GM12801 (cell line): ENCODE results near the gene SHC3.

Experiments used
- TF ChIP-seq, protein P1 (sequence below): IDR thresholded peaks from one replicate; pipeline ENCODE4 v1.5.1; 2011; ENCODE audit warnings: control low read depth; ENCODE audit not compliant: insufficient read length; ENCODE audit errors: extremely low read depth

SHC3 gene

DNA sequence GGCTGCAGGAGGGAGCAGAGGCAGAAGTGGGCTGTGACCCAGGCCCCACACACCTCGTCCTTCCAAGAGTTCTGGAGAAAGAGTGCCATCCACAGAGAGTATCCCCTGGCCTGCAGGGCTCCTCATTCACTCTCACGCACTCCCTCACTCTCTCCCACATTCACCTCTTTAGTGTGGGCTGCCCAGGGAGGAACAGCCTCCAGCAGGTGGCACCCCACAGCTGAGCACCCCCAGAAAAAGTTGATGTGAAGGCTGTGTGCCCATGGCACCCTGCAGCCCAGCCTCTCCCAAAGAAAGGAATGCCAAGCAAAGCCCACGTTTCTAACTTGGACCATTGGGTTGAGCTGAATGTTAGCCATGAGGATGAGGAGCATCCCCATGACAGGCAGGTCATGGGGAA lies 4.5 kb upstream of the SHC3 start:
- TF ChIP-seq, protein P1, sequence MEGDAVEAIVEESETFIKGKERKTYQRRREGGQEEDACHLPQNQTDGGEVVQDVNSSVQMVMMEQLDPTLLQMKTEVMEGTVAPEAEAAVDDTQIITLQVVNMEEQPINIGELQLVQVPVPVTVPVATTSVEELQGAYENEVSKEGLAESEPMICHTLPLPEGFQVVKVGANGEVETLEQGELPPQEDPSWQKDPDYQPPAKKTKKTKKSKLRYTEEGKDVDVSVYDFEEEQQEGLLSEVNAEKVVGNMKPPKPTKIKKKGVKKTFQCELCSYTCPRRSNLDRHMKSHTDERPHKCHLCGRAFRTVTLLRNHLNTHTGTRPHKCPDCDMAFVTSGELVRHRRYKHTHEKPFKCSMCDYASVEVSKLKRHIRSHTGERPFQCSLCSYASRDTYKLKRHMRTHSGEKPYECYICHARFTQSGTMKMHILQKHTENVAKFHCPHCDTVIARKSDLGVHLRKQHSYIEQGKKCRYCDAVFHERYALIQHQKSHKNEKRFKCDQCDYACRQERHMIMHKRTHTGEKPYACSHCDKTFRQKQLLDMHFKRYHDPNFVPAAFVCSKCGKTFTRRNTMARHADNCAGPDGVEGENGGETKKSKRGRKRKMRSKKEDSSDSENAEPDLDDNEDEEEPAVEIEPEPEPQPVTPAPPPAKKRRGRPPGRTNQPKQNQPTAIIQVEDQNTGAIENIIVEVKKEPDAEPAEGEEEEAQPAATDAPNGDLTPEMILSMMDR: no peak

DNA sequence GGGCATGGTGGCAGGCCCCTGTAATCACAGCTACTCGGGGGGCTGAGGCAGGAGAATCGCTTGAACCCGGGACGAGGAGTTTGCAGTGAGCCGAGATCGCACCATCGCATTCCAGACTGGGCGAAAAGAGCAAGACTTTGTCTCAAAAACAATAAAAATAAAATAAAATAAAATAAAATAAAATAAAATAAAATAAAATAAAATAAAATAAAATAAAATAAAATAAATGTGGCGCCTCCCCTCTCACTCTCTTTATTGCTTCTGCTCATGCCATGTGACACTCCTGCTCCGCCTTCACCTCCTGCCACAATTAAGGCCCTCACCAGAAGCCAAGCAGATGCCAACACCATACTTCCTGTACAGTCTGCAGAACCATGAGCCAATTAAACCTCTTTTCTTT lies 3.8 kb upstream of the SHC3 start:
- TF ChIP-seq, protein P1: no peak

DNA sequence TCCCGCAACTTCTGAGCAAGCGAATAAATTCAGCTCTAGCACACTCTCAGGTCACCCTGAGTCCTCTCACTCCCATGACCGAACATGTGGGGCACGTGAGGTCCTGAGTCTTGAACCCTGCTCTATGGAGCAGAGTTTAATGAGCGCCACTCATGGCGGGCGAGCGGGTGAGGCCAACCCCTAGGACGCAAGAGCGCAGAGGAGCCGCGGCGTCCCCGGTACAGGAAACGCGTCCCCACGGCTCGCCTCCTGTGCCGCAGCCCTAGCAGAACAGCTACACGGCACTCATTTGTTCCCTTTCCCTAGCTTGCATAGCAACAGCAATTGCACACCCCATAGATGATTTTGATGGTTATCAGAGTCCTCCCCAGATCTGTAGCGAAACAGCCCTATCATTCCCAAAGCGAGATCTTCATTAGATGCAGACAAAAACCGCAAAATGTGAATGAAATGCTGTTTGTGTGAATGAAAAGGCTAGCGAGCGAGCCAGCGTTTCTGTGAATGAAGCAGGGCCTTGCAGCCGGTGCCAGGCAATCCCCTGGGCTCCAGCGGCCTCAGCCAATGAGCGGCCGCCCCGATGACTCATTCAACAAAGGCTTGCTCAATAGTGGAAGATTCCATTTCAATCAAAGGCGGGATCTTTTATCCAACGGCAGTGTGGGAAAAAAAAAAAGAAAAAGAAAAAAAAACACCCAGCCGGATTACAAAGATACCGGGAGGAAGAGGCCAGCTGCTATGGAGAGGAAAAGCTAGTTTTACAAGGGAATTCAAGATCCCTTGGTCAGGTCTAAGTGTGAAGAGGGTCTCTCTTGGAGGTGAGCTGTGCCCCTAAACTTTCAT lies 1.5 kb upstream of the SHC3 start:
- TF ChIP-seq, protein P1: no peak

DNA sequence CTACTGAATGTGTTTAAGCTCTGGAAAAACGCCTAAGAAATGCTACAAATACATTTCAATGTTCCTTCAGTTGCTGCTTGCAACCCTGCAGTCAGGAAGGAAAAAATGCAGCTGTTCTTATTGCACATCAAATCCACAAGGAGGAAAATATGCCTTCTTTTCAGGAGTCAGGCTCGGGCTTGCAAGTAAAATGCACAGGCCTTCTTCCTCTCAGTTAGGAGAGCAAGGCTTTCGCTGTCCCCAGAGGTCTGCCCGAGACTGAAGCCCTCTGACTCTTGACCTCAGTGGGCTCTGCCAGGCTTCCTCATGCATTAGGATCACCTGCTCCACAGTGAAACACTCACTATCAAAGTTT lies 899 bp upstream of the SHC3 start:
- TF ChIP-seq, protein P1: no peak

DNA sequence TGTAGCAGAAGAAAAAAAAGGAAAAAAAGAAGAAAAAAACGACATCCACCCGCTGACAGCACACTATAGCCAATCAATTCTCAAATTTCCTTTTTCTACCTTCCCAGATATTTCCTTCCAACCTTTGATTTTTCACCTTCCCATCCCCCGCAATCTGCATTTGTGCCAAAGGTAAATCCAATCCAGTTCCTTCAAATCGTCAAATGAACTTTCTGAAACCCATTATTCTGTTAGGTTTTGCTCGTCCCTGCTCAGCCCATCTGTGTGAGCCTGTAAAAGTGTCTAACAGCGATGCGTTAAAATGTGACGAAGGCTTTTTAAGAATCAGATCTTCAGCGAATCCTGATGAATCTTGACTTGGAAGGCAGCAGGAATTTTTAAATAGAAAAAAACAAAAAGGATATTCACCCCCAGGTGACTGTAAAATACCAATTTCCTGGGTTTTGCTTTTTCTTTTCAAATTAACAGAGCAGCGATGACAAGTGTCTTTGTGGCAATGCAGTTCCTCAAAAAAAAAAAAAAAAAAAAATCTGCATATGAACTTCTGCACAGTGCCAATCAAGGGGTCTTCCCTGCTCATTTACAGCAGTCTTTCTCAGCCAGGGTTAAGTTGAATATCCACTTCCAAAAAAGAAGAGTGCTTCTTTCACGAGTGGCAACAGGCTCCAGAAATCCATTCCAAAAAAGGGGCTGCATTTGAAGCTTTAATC lies 367 bp upstream of the SHC3 start:
- TF ChIP-seq, protein P1: no peak

DNA sequence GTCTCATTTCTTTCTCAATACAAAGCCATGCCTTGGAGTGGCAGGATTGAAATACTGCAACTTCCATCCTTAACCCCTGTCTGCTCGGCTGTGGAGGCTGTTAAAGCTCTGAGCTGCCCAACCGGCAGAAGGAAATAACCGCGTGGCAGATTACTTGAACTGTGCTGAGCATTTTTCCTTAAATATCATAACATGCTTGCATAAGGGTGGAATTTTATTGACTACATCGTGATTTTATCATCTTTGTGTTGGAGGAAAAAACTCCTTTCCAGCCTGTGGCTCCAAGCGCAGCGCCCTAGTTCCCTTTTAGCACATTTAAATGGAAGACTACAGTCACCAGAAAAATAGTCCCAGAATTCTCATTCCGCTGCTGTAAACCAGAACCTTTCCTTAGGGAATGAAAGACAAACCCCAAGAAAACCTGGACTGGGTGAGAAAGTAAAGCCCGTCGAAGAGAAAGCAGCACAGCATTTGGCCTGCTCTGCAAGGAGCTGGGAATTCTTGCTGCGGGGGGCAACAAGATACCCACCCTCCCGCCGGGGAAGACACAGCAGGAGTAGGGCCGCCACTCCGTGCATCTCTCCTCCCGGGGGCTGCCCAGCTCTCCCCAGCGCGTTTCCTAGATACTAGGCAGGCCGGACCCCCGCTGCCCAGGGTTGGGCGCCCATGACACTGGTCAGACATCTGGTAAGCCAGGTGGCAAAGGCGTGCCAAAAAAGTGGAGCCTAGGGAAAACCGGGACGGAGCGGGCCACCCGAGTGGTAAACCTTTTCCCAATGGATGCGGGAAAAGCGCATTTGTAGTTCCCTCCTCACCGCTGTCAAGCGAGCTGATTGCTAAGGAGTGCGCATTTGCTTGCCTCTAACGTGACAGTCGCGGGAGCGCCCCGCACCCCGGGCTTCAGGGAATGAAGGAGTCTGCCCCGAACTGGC lies 1.3 kb downstream of the SHC3 start:
- TF ChIP-seq, protein P1: no peak

DNA sequence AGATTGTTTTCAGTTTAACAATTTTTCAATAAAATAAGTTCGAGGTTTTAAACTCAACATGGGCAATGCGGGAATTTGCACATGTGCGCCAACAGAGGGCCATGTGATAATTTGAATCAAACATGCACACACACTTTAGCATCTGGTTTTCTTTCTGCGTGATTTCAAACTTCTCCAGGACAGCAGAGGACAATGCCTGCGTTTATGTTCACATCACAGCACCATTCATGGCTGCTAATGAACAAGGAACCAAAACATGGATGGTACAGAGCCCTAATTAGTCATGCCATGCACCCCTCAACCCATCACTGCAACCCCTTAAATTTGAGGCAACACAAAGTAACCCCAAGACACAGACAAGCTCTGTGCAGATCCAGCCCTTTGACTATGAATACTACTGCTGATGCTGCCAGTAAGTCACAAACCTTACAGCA lies 2.8 kb downstream of the SHC3 start:
- TF ChIP-seq, protein P1: no peak
